SK-N-MC (cell line): ENCODE measurements around the gene ADK.
"Not testable (repeated sequence)": the region's sequence is repeated elsewhere in the genome, so short reads cannot be mapped to it uniquely, and the experiment has no call there.

Experiments used
- DNase-seq: peaks from one replicate; pipeline ENCODE4 v3.0.0-alpha.2; 2011; ENCODE audit warnings: low read depth, low spot score
- H3K27ac ChIP-seq: fragments of 200-600 bp; sonication (generic); 2 replicates; pipeline ENCODE4 v1.5.1; 2016; ENCODE audit warnings: mixed run types
- H3K36me3 ChIP-seq: fragments of 200-600 bp; sonication (generic); 2 replicates; pipeline ENCODE4 v1.6.1; 2017; ENCODE audit warnings: antibody characterized with exemption, low read length, mixed read lengths; ENCODE audit not compliant: insufficient read depth
- H3K4me3 ChIP-seq: fragments of 200-600 bp; sonication (generic); 2 replicates; pipeline ENCODE4 v1.5.1; 2016
- H3K9ac ChIP-seq: fragments of 200-600 bp; sonication (generic); 2 replicates; pipeline ENCODE4 v1.8.0; 2017; ENCODE audit warnings: mixed run types, mixed read lengths; ENCODE audit not compliant: insufficient read length
- H3K9me3 ChIP-seq: fragments of 200-600 bp; sonication (generic); 2 replicates; pipeline ENCODE4 v1.6.1; 2017; ENCODE audit warnings: low read depth, mild to moderate bottlenecking, antibody characterized with exemption, low read length, moderate library complexity, mixed read lengths
- EZH2 ChIP-seq: fragments of 200-600 bp; sonication (generic); IDR thresholded peaks from one replicate; pipeline ENCODE4 v1.6.1; 2017; ENCODE audit warnings: antibody characterized with exemption
- FOXP2 ChIP-seq: optimal IDR thresholded peaks from 2 replicates; pipeline ENCODE3; 2011; ENCODE audit warnings: mild to moderate bottlenecking, moderate library complexity; ENCODE audit not compliant: insufficient read depth; ENCODE audit errors: extremely low read length, control extremely low read depth
- POLR2AphosphoS5 ChIP-seq: IDR thresholded peaks from 2 replicates; pipeline ENCODE4 v1.6.1; 2012; ENCODE audit warnings: mild to moderate bottlenecking, low read depth, low read length, borderline replicate concordance

The ADK gene

GRCh38 chr10:74439213-74439612 is 288.2 kb downstream of the ADK start:
- DNase-seq: peak; percentile 71
- H3K27ac ChIP-seq: no peak overlapping the region
- H3K9me3 ChIP-seq: no peaks in the 10 kb centered on the region
- H3K36me3 ChIP-seq: no peaks in the 10 kb centered on the region
- no peak overlapping the region for H3K4me3 ChIP-seq
- H3K9ac ChIP-seq: no peak overlapping the region
- TF ChIP-seq FOXP2 (no peak), POLR2AphosphoS5 (peak; percentile 4; the same call in 1 of the 2 replicates)

- no peak for DNase-seq
- TF ChIP-seq POLR2AphosphoS5: no peak
- no peak for TF ChIP-seq EZH2
- TF ChIP-seq FOXP2: no peak
- no peaks in the 10 kb centered on the region for H3K9me3 ChIP-seq
- no peak overlapping the region for H3K9ac ChIP-seq
- no peaks in the 10 kb centered on the region for H3K36me3 ChIP-seq
- H3K4me3 ChIP-seq: no peak overlapping the region
- H3K27ac ChIP-seq: no peak overlapping the region
These were observed 294.5 kb downstream of the ADK start for GRCh38 chr10:74445493-74445892.

DNA sequence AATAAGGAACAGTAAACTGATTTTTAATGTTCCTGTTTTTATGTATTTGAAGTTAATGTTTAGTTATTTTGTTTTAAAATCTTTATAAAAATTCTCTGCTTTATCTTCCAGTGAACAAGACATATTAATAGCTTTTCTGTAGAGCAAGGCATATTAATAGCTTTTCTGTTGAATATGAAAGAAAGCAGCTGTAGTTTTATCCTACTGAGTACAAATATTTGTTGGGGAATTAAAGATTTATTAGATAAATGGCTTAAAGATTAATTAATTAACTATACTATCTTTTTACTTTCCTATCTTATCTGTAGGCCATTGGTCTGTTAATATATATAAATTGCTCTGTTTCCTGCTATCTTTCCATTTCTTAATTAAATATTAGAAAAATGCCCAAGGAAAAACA is 299.6 kb downstream of the ADK start:
- Histone ChIP-seq H3K36me3 (no peaks in the 10 kb centered on the region), H3K4me3 (no peak overlapping the region), H3K9me3 (no peaks in the 10 kb centered on the region), H3K27ac (no peak overlapping the region), H3K9ac (no peak overlapping the region)
- TF ChIP-seq FOXP2 (no peak), POLR2AphosphoS5 (no peak), EZH2 (no peak)
- DNase-seq: no peak

DNA sequence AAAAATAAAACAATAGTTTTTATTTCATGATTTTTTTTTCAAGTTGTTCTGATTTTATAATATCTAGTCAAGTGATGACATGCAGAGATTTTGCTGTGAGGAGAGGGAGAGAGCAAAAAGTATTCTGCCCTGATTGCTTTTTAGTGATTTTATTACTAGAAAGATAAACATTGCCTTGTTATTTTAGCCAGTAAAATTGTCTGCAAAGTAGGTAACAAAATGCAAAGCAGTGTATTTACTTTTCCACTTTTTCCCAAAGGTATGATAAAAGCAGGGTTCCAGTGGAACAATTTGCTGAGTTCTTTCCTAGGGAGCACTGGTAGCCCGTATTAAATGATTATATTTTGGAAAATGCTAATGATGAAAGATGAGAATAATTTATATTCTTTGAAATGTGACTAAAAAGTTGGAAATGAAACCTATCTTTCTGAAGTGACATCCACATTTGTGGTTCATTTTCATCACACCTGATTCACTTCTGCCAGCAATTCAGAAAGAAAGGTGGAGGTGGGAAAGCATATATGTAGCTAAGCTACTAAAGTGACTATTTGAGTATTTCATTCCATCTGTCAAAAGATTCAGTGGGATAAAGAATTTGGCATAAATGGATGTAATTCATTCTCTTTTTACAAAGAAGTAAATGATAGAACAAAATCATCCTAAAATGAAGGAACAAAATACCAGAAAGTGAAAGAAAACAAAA is 300.3 kb downstream of the ADK start:
- no peak overlapping the region for H3K9ac ChIP-seq
- DNase-seq: no peak
- TF ChIP-seq FOXP2 (no peak), EZH2 (no peak), POLR2AphosphoS5 (no peak)
- H3K4me3 ChIP-seq: no peak overlapping the region
- H3K36me3 ChIP-seq: no peaks in the 10 kb centered on the region
- H3K9me3 ChIP-seq: no peaks in the 10 kb centered on the region
- no peak overlapping the region for H3K27ac ChIP-seq

GRCh38 chr10:74453169-74453568 is 302.1 kb downstream of the ADK start:
- Histone ChIP-seq H3K9ac (no peak overlapping the region), H3K27ac (no peak overlapping the region), H3K36me3 (no peaks in the 10 kb centered on the region), H3K4me3 (no peak overlapping the region), H3K9me3 (no peaks in the 10 kb centered on the region)
- no peak for DNase-seq
- TF ChIP-seq FOXP2: no peak
- no peak for TF ChIP-seq POLR2AphosphoS5
- TF ChIP-seq EZH2: no peak

DNA sequence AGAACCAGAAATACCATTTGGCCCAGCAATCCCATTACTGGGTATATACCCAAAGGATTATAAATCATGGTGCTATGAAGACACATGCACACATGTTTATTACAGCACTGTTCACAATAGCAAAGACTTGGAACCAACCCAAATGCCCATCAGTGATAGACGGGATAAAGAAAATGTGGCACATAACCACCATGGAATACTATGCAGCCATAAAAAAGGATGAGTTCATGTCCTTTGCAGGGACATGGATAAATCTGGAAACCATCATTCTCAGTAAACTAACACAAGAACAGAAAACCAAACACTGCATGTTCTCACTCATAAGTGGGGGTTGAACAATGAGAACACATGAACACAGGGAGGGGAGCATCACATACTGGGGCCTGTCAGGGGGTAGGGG is 306.5 kb downstream of the ADK start:
- DNase-seq, H3K36me3 ChIP-seq: not testable (repeated sequence)

GRCh38 chr10:74460812-74461211 is 309.8 kb downstream of the ADK start:
- Histone ChIP-seq H3K36me3 (no peaks in the 10 kb centered on the region), H3K9ac (no peak overlapping the region), H3K27ac (no peak overlapping the region), H3K9me3 (no peaks in the 10 kb centered on the region), H3K4me3 (no peak overlapping the region)
- TF ChIP-seq POLR2AphosphoS5 (no peak), EZH2 (no peak), FOXP2 (no peak)
- DNase-seq: no peak

More for the DNA sequence above, 306.5 kb downstream of the ADK start:
- not testable (repeated sequence) for H3K27ac ChIP-seq, H3K9ac ChIP-seq, H3K4me3 ChIP-seq, H3K9me3 ChIP-seq

GRCh38 chr10:74474022-74474713 is 323.1 kb downstream of the ADK start:
- H3K36me3 ChIP-seq: no peaks in the 10 kb centered on the region
- H3K9me3 ChIP-seq: no peaks in the 10 kb centered on the region
- TF ChIP-seq EZH2 (no peak), POLR2AphosphoS5 (no peak), FOXP2 (no peak)
- no peak overlapping the region for H3K4me3 ChIP-seq
- no peak overlapping the region for H3K27ac ChIP-seq
- H3K9ac ChIP-seq: no peak overlapping the region
- DNase-seq: no peak

DNA sequence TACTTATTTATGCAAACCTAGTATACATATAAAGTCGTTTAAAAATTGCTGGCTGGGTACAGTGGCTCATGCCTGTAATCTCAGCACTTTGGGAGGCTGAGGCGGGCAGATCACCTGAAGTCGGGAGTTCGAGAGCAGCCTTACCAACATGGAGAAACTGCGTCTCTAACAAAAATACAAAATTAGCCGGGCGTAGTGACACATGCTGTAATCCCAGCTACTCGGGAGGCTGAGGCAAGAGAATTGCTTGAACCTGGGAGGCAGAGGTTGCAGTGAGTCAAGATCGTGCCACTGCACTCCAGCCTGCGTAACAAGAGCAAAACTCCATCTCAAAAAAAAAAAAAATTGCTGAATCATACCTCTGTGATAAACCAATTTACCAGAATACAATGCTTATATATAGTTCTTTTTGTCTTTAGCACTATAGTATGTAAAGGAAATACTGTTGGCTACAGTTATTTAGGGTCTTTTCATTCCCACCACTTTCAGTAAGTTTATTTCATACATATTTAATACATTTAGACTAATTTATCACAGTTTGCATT is 325.2 kb downstream of the ADK start:
- H3K4me3 ChIP-seq, H3K27ac ChIP-seq, H3K36me3 ChIP-seq, H3K9ac ChIP-seq, DNase-seq, H3K9me3 ChIP-seq: not testable (repeated sequence)
